ENCODE measurements around the gene SLCO3A1. TPM values are rescaled to one million over a fixed set of nuclear protein-coding genes. Genes with fewer than 3 reads are reported as not detected.

SLCO3A1 gene
- total RNA-seq, 1 experiment from 2014 or later = 10.1 TPM

DNA sequence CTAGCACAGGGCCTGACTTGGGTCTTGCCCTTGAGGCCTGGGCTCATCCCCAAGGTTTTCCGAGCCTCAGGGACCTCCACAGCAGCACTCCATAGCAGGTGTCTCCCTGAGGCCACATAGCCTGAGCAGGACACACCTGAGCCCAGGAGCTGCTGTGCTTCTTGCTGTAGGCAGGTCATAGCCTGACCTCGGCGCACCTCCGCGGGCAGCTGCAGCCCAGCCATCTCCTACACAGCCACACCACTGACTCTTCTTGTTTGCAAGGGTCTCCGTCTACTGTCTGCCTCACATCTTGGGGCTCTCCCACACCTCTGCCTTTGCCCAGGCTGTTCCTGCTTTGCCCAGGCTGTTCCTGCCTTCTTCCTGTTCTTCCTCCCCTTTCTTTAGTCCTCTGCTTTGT, 224.8 kb downstream of the SLCO3A1 start:
- H3K27me3 Mint-ChIP-seq (ENCODE audit: insufficient read depth, unreplicated experiment) = no peaks in the 10 kb centered on the region
- POLR2A ChIA-PET = interaction anchor here (1.4 to 1.8 kb wide), 4 partner anchors 127 to 224 kb away, joined by 3 to 6 read pairs (median 4); partner anchors contain the start of gene SLCO3A1
- H3K4me3 Mint-ChIP-seq (ENCODE audit: unreplicated experiment) = no peak overlapping the region
- no peaks in the 10 kb centered on the region for H3K36me3 Mint-ChIP-seq (ENCODE audit: insufficient read depth, unreplicated experiment)
- H3K27ac Mint-ChIP-seq (ENCODE audit: low read depth, unreplicated experiment) = no peak overlapping the region
- CTCF ChIA-PET = interaction anchor here (0.5 to 7.2 kb wide), 39 partner anchors 10 to 1145 kb away, joined by 3 to 105 read pairs (median 4); no protein-coding TSS in a partner anchor
- no peak for DNase-seq (ENCODE audit: unreplicated experiment)
- H3K4me1 Mint-ChIP-seq (ENCODE audit: insufficient read depth, unreplicated experiment) = peaks cover 6% of the 10 kb centered on the region
- no peaks in the 10 kb centered on the region for H3K9me3 Mint-ChIP-seq (ENCODE audit: unreplicated experiment)
- no peak for TF ChIP-seq CTCF (IDR thresholded peaks at IDR 0.05; ENCODE audit: unreplicated experiment)
- no TSS peak for BruUV-seq (replicated peaks)
- intact Hi-C loops (cut with micrococcal nuclease) = loop anchor here (5.0 kb wide), 1 partner anchor 106 kb away; no protein-coding TSS in a partner anchor

DNA sequence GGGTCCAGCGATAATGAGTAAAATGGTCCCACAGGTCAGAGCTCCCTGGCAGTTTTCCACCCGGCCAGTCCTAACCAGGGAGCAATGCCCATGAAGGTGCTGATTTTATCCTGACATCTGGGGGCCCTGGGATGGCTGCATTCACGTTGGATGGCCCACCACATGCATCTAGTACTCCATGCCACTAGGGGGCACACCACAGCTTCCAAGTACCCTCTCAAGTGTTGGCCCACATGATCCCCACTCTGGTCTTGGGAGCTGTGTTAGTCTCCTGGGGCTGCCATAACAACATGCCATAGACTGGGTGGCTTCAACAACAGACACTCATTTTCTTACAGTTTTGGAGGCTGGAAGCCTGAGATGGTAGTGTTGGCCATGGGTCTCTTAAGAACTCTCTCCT, 225.5 kb downstream of the SLCO3A1 start:
- H3K4me1 Mint-ChIP-seq (ENCODE audit: insufficient read depth, unreplicated experiment) = peaks cover 6% of the 10 kb centered on the region
- ChIA-PET POLR2A (interaction anchor here (0.5 to 1.8 kb wide), 4 partner anchors 10 to 777 kb away, joined by 3 to 6 read pairs (median 4); no protein-coding TSS in a partner anchor), CTCF (interaction anchor here (0.5 to 7.2 kb wide), 31 partner anchors 11 to 1146 kb away, joined by 3 to 105 read pairs (median 4); partner anchors contain the start of gene ST8SIA2)
- intact Hi-C loops (cut with micrococcal nuclease) = loop anchor here (5.0 kb wide), 1 partner anchor 107 kb away; no protein-coding TSS in a partner anchor
- no peaks in the 10 kb centered on the region for H3K27me3 Mint-ChIP-seq (ENCODE audit: insufficient read depth, unreplicated experiment)
- H3K4me3 Mint-ChIP-seq (ENCODE audit: unreplicated experiment) = no peak overlapping the region
- TF ChIP-seq CTCF (IDR thresholded peaks at IDR 0.05; ENCODE audit: unreplicated experiment) = peak; percentile 32
- H3K9me3 Mint-ChIP-seq (ENCODE audit: unreplicated experiment) = no peaks in the 10 kb centered on the region
- no TSS peak for BruUV-seq (replicated peaks)
- no peak for DNase-seq (ENCODE audit: unreplicated experiment)
- no peak overlapping the region for H3K27ac Mint-ChIP-seq (ENCODE audit: low read depth, unreplicated experiment)
- no peaks in the 10 kb centered on the region for H3K36me3 Mint-ChIP-seq (ENCODE audit: insufficient read depth, unreplicated experiment)

DNA sequence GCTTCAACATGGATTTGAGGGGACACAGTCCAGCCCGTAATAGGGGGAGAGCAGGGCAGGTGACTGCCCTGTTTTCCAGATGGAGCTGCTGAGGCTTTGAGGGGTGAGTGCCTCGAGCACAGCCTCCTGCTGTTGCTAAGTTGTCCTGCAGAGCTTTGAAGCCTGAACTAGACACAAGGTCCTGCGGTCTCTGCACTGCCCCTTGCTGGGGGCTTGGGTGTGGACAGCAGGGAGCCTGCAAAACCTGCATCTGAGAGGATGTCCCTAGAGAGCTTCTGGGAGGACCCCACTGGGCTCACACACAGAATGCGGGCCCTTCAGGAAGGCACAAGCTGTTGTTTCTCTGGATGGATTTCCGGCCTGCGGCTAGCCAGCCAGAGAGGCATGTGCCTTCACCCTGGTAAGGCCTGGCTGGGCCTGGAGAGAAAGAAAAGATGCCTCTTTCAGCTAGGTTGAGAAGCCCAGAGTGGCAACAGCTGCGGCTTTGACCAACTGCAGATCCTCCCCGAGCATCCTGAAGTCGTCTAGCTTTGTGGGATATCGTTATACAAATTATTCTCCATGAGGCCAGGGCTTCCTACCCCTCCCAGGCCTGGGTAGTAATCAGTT, 226.2 kb downstream of the SLCO3A1 start:
- Mint-ChIP-seq H3K36me3 (ENCODE audit: insufficient read depth, unreplicated experiment) (no peaks in the 10 kb centered on the region), H3K4me1 (ENCODE audit: insufficient read depth, unreplicated experiment) (peaks cover 6% of the 10 kb centered on the region), H3K9me3 (ENCODE audit: unreplicated experiment) (no peaks in the 10 kb centered on the region), H3K4me3 (ENCODE audit: unreplicated experiment) (no peak overlapping the region), H3K27ac (ENCODE audit: low read depth, unreplicated experiment) (no peak overlapping the region), H3K27me3 (ENCODE audit: insufficient read depth, unreplicated experiment) (no peaks in the 10 kb centered on the region)
- ChIA-PET POLR2A (interaction anchor here (0.6 to 1.8 kb wide), 3 partner anchors 111 to 778 kb away, joined by 3 to 6 read pairs (median 4); no protein-coding TSS in a partner anchor), CTCF (interaction anchor here (0.5 to 7.2 kb wide), 19 partner anchors 10 to 1123 kb away, joined by 3 to 105 read pairs (median 3); no protein-coding TSS in a partner anchor)
- no TSS peak for BruUV-seq (replicated peaks)
- intact Hi-C loops (cut with micrococcal nuclease) = loop anchor here (5.0 kb wide), 1 partner anchor 107 kb away; no protein-coding TSS in a partner anchor
- no peak for TF ChIP-seq CTCF (IDR thresholded peaks at IDR 0.05; ENCODE audit: unreplicated experiment)
- DNase-seq (ENCODE audit: unreplicated experiment) = no peak

GRCh38 chr15:92082006-92082843, 228.7 kb downstream of the SLCO3A1 start:
- ChIA-PET CTCF (interaction anchor here (0.5 to 3.1 kb wide), 23 partner anchors 8 to 1015 kb away, joined by 3 to 24 read pairs (median 3); no protein-coding TSS in a partner anchor), POLR2A (no interaction called here)
- Mint-ChIP-seq H3K4me1 (ENCODE audit: insufficient read depth, unreplicated experiment) (peaks cover 6% of the 10 kb centered on the region), H3K36me3 (ENCODE audit: insufficient read depth, unreplicated experiment) (no peaks in the 10 kb centered on the region), H3K27me3 (ENCODE audit: insufficient read depth, unreplicated experiment) (no peaks in the 10 kb centered on the region), H3K4me3 (ENCODE audit: unreplicated experiment) (no peak overlapping the region), H3K9me3 (ENCODE audit: unreplicated experiment) (no peaks in the 10 kb centered on the region), H3K27ac (ENCODE audit: low read depth, unreplicated experiment) (no peak overlapping the region)
- intact Hi-C loops (cut with micrococcal nuclease) = loop anchor here (1.0 kb wide), 3 partner anchors 233 to 779 kb away; no protein-coding TSS in a partner anchor
- DNase-seq (ENCODE audit: unreplicated experiment) = peak; percentile 79
- peak; percentile 87 for TF ChIP-seq CTCF (IDR thresholded peaks at IDR 0.05; ENCODE audit: unreplicated experiment)
- BruUV-seq (replicated peaks) = no TSS peak
